SK-N-SH (cell line): Measurements from ENCODE around the gene GABRB1. TPM values are rescaled to one million over a fixed set of nuclear protein-coding genes. Genes with fewer than 3 reads are reported as not detected.

Experiments
- CTCF ChIA-PET: fragments of 300-600, 350-600 bp; formaldehyde crosslinking; extraction: SDS; loops from one replicate; lab custom pipeline; 2021; lab: Yijun Ruan, JAX
- POLR2A ChIA-PET: fragments of 350-600 bp; sonication (Branson Sonifier 250); formaldehyde crosslinking; extraction: SDS; loops from one replicate; lab custom pipeline; 2020; ENCODE audit warnings: antibody characterized with exemption, inconsistent platforms; lab: Yijun Ruan, JAX
- DNase-seq: peaks from one replicate; pipeline ENCODE4 v3.0.0; 2012
- H2AFZ ChIP-seq: fragments of 200-600 bp; sonication (generic); 2 replicates; pipeline ENCODE4 v1.8.1; 2016; ENCODE audit warnings: antibody characterized with exemption, mild to moderate bottlenecking, low read depth
- H3F3A ChIP-seq: fragments of 200-600 bp; sonication (generic); replicated peaks from 2 replicates; pipeline ENCODE3; 2016; ENCODE audit warnings: antibody characterized with exemption, mild to moderate bottlenecking; ENCODE audit not compliant: insufficient read depth
- H3K27ac ChIP-seq, 2 experiments: fragments of 200-500 bp in 1 of 2; fragments of 200-600 bp in 1 of 2; sonication (Bioruptor generic) in 1 of 2; sonication (generic), shearing (Covaris generic) in 1 of 2; 2 replicates each; pipeline versions ENCODE4 v1.5.1 to v1.6.1; 2014 to 2016; ENCODE audit warnings: low read depth in 2 of 2, inconsistent platforms in 1 of 2, low read length in 1 of 2, mild to moderate bottlenecking in 1 of 2, mixed read lengths in 1 of 2
- H3K27me3 ChIP-seq: fragments of 200-600 bp; sonication (generic), shearing (Covaris generic); 2 replicates; pipeline ENCODE4 v1.6.1; 2016; ENCODE audit warnings: mixed run types; ENCODE audit not compliant: insufficient read depth
- H3K36me3 ChIP-seq, 2 experiments: fragments of 200-500 bp in 1 of 2; fragments of 200-600 bp in 1 of 2; sonication (Bioruptor generic) in 1 of 2; sonication (generic) in 1 of 2; replicated peaks in 1 of 2; 2 replicates each; pipeline versions ENCODE3 to v1.5.1; 2014 to 2016; ENCODE audit warnings: low read length in 1 of 2, mild to moderate bottlenecking in 1 of 2; ENCODE audit not compliant: insufficient read depth in 2 of 2, control insufficient read depth in 1 of 2
- H3K4me1 ChIP-seq, 2 experiments: fragments of 200-500 bp in 1 of 2; fragments of 200-600 bp in 1 of 2; sonication (Bioruptor generic) in 1 of 2; sonication (generic), shearing (Covaris generic) in 1 of 2; 2 replicates each; pipeline versions ENCODE4 v1.5.1 to v1.6.1; 2014 to 2016; ENCODE audit warnings: low read depth in 1 of 2, low read length in 1 of 2, mixed run types in 1 of 2; ENCODE audit not compliant: insufficient read depth in 2 of 2, control insufficient read depth in 1 of 2
- H3K4me2 ChIP-seq: fragments of 200-600 bp; sonication (generic), shearing (Covaris generic); 2 replicates; pipeline ENCODE4 v1.6.1; 2017; ENCODE audit warnings: mixed run types
- H3K4me3 ChIP-seq, 2 experiments: fragments of 200-500 bp in 1 of 2; fragments of 200-600 bp in 1 of 2; sonication (Bioruptor generic) in 1 of 2; sonication (generic), shearing (Covaris generic) in 1 of 2; 2 replicates each; pipeline versions ENCODE4 v1.5.1 to v1.8.1; 2014 to 2016; ENCODE audit warnings: low read depth in 2 of 2, inconsistent platforms in 1 of 2, low read length in 1 of 2, mild to moderate bottlenecking in 1 of 2, mixed read lengths in 1 of 2, moderate library complexity in 1 of 2
- H3K79me2 ChIP-seq: fragments of 200-600 bp; sonication (generic); 2 replicates; pipeline ENCODE4 v1.8.1; 2017; ENCODE audit warnings: mild to moderate bottlenecking; ENCODE audit not compliant: insufficient read depth
- H3K9ac ChIP-seq: fragments of 200-600 bp; sonication (generic); 2 replicates; pipeline ENCODE4 v1.6.1; 2017; ENCODE audit warnings: mixed run types
- H3K9me2 ChIP-seq: fragments of 200-600 bp; sonication (generic); 2 replicates; pipeline ENCODE4 v1.6.1; 2017; ENCODE audit warnings: mixed run types
- H3K9me3 ChIP-seq: fragments of 200-600 bp; sonication (generic); 2 replicates; pipeline ENCODE4 v1.6.1; 2017; ENCODE audit warnings: mixed run types, mild to moderate bottlenecking, moderate library complexity
- H4K20me1 ChIP-seq: fragments of 200-600 bp; sonication (generic); 2 replicates; pipeline ENCODE4 v1.6.1; 2017; ENCODE audit warnings: mild to moderate bottlenecking, mixed run types; ENCODE audit not compliant: insufficient read depth
- CHD2 ChIP-seq: fragments of 150-350 bp; IDR thresholded peaks from 2 replicates; pipeline ENCODE4 v1.6.1; 2018; ENCODE audit warnings: low read length; ENCODE audit not compliant: partially characterized antibody
- EZH2phosphoT487 ChIP-seq: fragments of 200-600 bp; sonication (generic); IDR thresholded peaks from 2 replicates; pipeline ENCODE4 v1.6.1; 2017; ENCODE audit warnings: low read depth, mixed run types, mild to moderate bottlenecking, antibody characterized with exemption, moderate library complexity, borderline replicate concordance
- FOXM1 ChIP-seq: IDR thresholded peaks from 2 replicates; pipeline ENCODE4 v1.4.0; 2012; ENCODE audit warnings: low read depth, mild to moderate bottlenecking
- GABPA ChIP-seq: IDR thresholded peaks from 2 replicates; pipeline ENCODE4 v1.4.0; 2012; ENCODE audit warnings: low read depth, mild to moderate bottlenecking
- GATA2 ChIP-seq: sonication (generic); formaldehyde crosslinking; IDR thresholded peaks from 2 replicates; pipeline ENCODE4 v1.5.0; 2020; ENCODE audit warnings: mild to moderate bottlenecking, missing genetic modification reagents
- IRF3 ChIP-seq: fragments of 150-350 bp; IDR thresholded peaks from 2 replicates; pipeline ENCODE4 v1.6.1; 2016; ENCODE audit warnings: mild to moderate bottlenecking, low read depth, low read length
- MEF2A ChIP-seq: IDR thresholded peaks from 2 replicates; pipeline ENCODE4 v1.4.0; 2012; ENCODE audit warnings: low read depth, borderline replicate concordance
- NRF1 ChIP-seq: IDR thresholded peaks from 2 replicates; pipeline ENCODE4 v1.6.1; 2012; ENCODE audit warnings: low read depth, mild to moderate bottlenecking, low read length
- RAD21 ChIP-seq: IDR thresholded peaks from 2 replicates; pipeline ENCODE4 v1.6.1; 2012; ENCODE audit warnings: mild to moderate bottlenecking, low read length
- RCOR1 ChIP-seq: fragments of 150-350 bp; IDR thresholded peaks from 2 replicates; pipeline ENCODE4 v1.6.1; 2017; ENCODE audit warnings: antibody characterized with exemption, low read length
- RFX5 ChIP-seq: IDR thresholded peaks from 2 replicates; pipeline ENCODE4 v1.6.1; 2012; ENCODE audit warnings: mild to moderate bottlenecking, improper control_type of control experiment, low read length
- RXRA ChIP-seq: IDR thresholded peaks from 2 replicates; pipeline ENCODE4 v1.4.0; 2012; ENCODE audit warnings: low read depth, mild to moderate bottlenecking, borderline replicate concordance
- SMC3 ChIP-seq: IDR thresholded peaks from 2 replicates; pipeline ENCODE4 v1.6.1; 2012; ENCODE audit warnings: low read depth, low read length, improper control_type of control experiment
- TCF12 ChIP-seq: IDR thresholded peaks from 2 replicates; pipeline ENCODE4 v1.4.0; 2012
- TEAD4 ChIP-seq: IDR thresholded peaks from 2 replicates; pipeline ENCODE4 v1.4.0; 2012; ENCODE audit warnings: mild to moderate bottlenecking, borderline replicate concordance; ENCODE audit not compliant: insufficient read depth
- USF1 ChIP-seq: IDR thresholded peaks from 2 replicates; pipeline ENCODE4 v1.4.0; 2012; ENCODE audit warnings: low read depth, borderline replicate concordance
- USF2 ChIP-seq: fragments of 150-350 bp; IDR thresholded peaks from 2 replicates; pipeline ENCODE4 v1.6.1; 2017; ENCODE audit warnings: antibody characterized with exemption, low read length, low read depth, borderline replicate concordance
- ZBTB33 ChIP-seq: IDR thresholded peaks from 2 replicates; pipeline ENCODE4 v1.4.0; 2012; ENCODE audit warnings: low read depth, borderline replicate concordance
- WGBS: methylation state at CpG from one replicate; pipeline ENCODE4 v1.1.6; 2017; ENCODE audit warnings: low lambda C conversion rate; 5-methylcytosine and 5-hydroxymethylcytosine counted together
- polyA plus RNA-seq, 3 experiments: library from polyadenylated mRNA; depleted of rRNA; stranded (reverse); fragments of >200 nt; gene quantifications; 2 replicates each; pipeline ENCODE4 v1.2.3, GENCODE V29; 2012

The GABRB1 gene
- polyA plus RNA-seq (2012; rRNA removed) = not detected in 2 replicates
- polyA plus RNA-seq (2012; cell fraction: cytosol; rRNA removed) = not detected in 2 replicates
- polyA plus RNA-seq (2012; cell fraction: nucleus; rRNA removed) = 0.15 TPM in 1 of 2 replicates, not detected in the other

- no peaks in the 10 kb centered on the region for H3K9me2 ChIP-seq
- WGBS = 2% methylated on average over 20 of the region's 20 CpGs
- CTCF ChIA-PET = no interaction called here
- peak within 1 kb of the TSS; percentile 84 for H3K4me2 ChIP-seq
- no peak within 1 kb of the TSS for H3K9ac ChIP-seq
- H4K20me1 ChIP-seq = no peaks in the 10 kb centered on the region
- peaks cover 0 to 18% of the 10 kb centered on the region in 2 experiments; a peak in 2 of 4 replicates for H3K4me1 ChIP-seq
- no peaks in the 10 kb centered on the region for H3F3A ChIP-seq
- H3K36me3 ChIP-seq = no peaks in the 10 kb centered on the region
- H3K4me3 ChIP-seq = peak within 1 kb of the TSS; percentile 48 to 67
- no peak for TF ChIP-seq USF2
- TF ChIP-seq RAD21 = no peak
- no peak for TF ChIP-seq MEF2A
- no peak for TF ChIP-seq RFX5
- TF ChIP-seq USF1 = no peak
- no peak for TF ChIP-seq IRF3
- no peak for TF ChIP-seq ZBTB33
- peak; percentile 82 for TF ChIP-seq NRF1
- H3K9me3 ChIP-seq = no peaks in the 10 kb centered on the region
- POLR2A ChIA-PET = no interaction called here
- no peaks in the 10 kb centered on the region for H3K79me2 ChIP-seq
- H2AFZ ChIP-seq = peak within 1 kb of the TSS; percentile 74
- DNase-seq = peak; percentile 38
- H3K27ac ChIP-seq = no peak within 1 kb of the TSS
- peaks cover 27% of the 10 kb centered on the region; the same call in 1 of the 2 replicates for H3K27me3 ChIP-seq
Measured at GRCh38 chr4:47031011-47031678, at the start of gene GABRB1. GABRB1 (plus strand) TSS chr4:47031567.

GRCh38 chr4:46984781-46985180 lies 46.6 kb upstream of the GABRB1 start:
- Histone ChIP-seq H3K27ac (no peak overlapping the region), H3K4me1 (no peaks in the 10 kb centered on the region), H4K20me1 (no peaks in the 10 kb centered on the region), H3K9ac (no peak overlapping the region), H3K4me2 (no peak overlapping the region), H3K36me3 (no peaks in the 10 kb centered on the region), H2AFZ (no peak overlapping the region), H3K9me2 (no peaks in the 10 kb centered on the region), H3K9me3 (no peaks in the 10 kb centered on the region; the same call in 1 of the 2 replicates), H3F3A (no peaks in the 10 kb centered on the region), H3K79me2 (no peaks in the 10 kb centered on the region), H3K4me3 (no peak overlapping the region), H3K27me3 (peaks cover 4% of the 10 kb centered on the region; the same call in 1 of the 2 replicates)
- ChIA-PET CTCF (no interaction called here), POLR2A (no interaction called here)
- 0% methylated on average over 1 of the region's 1 CpG for WGBS
- DNase-seq = no peak
- no peak for TF ChIP-seq GABPA
- TF ChIP-seq FOXM1 = no peak
- TF ChIP-seq USF2 = no peak
- no peak for TF ChIP-seq CHD2
- TF ChIP-seq SMC3 = no peak
- TF ChIP-seq RXRA = no peak
- TF ChIP-seq ZBTB33 = no peak
- no peak for TF ChIP-seq GATA2 (CRISPR knock-in tag)
- no peak for TF ChIP-seq TEAD4
- TF ChIP-seq RAD21 = no peak
- TF ChIP-seq EZH2phosphoT487 = no peak
- no peak for TF ChIP-seq TCF12
- TF ChIP-seq RCOR1 = no peak
